ENCODE measurements around the gene GRM5.
"Not testable (repeated sequence)": the region's sequence is repeated elsewhere in the genome, so short reads cannot be mapped to it uniquely, and the experiment has no call there.

GRM5 gene

GRCh38 chr11:88849368-88849767 lies 216.4 kb downstream of the GRM5 start:
- H3K27ac ChIP-seq = no peak overlapping the region
- no peak for TF ChIP-seq CTCF (conservative IDR thresholded peaks at IDR 0.05)

- H3K27ac ChIP-seq = not testable (repeated sequence)
These were observed 219.5 kb downstream of the GRM5 start for GRCh38 chr11:88846266-88846665.

GRCh38 chr11:88844941-88845340 lies 220.8 kb downstream of the GRM5 start:
- H3K27ac ChIP-seq = not testable (repeated sequence)

GRCh38 chr11:88843766-88844426 lies 221.9 kb downstream of the GRM5 start:
- H3K27ac ChIP-seq = not testable (repeated sequence)

- H3K27ac ChIP-seq = not testable (repeated sequence)
These were observed 227.6 kb downstream of the GRM5 start for GRCh38 chr11:88838139-88838538.

GRCh38 chr11:88835709-88836108 lies 230.1 kb downstream of the GRM5 start:
- H3K27ac ChIP-seq = not testable (repeated sequence)

GRCh38 chr11:88831303-88831890 lies 234.4 kb downstream of the GRM5 start:
- no peak for TF ChIP-seq CTCF (conservative IDR thresholded peaks at IDR 0.05)

GRCh38 chr11:88827018-88827676 lies 238.6 kb downstream of the GRM5 start:
- TF ChIP-seq CTCF (conservative IDR thresholded peaks at IDR 0.05) = no peak
- H3K27ac ChIP-seq = no peak overlapping the region

More at GRCh38 chr11:88831303-88831890, 234.4 kb downstream of the GRM5 start:
- no peak overlapping the region for H3K27ac ChIP-seq

- no peak overlapping the region for H3K27ac ChIP-seq
- TF ChIP-seq CTCF (conservative IDR thresholded peaks at IDR 0.05) = no peak
These were observed 246.2 kb downstream of the GRM5 start for GRCh38 chr11:88819616-88820015.

- no peak overlapping the region for H3K27ac ChIP-seq
- TF ChIP-seq CTCF (conservative IDR thresholded peaks at IDR 0.05) = no peak
These were observed 246.8 kb downstream of the GRM5 start for GRCh38 chr11:88818978-88819377.
